Measurements from ENCODE around the gene LGALSL. TPM values are rescaled to one million over a fixed set of nuclear protein-coding genes. Genes with fewer than 3 reads are reported as not detected.
A peak's percentile ranks its signal among the peaks of the same experiment; 100 is the strongest.

Gene LGALSL
- 100 to 1,000 TPM in 3 of 4 donors, 10 to 100 TPM in 1; 81.9 to 231 (median 169) TPM for total RNA-seq

DNA sequence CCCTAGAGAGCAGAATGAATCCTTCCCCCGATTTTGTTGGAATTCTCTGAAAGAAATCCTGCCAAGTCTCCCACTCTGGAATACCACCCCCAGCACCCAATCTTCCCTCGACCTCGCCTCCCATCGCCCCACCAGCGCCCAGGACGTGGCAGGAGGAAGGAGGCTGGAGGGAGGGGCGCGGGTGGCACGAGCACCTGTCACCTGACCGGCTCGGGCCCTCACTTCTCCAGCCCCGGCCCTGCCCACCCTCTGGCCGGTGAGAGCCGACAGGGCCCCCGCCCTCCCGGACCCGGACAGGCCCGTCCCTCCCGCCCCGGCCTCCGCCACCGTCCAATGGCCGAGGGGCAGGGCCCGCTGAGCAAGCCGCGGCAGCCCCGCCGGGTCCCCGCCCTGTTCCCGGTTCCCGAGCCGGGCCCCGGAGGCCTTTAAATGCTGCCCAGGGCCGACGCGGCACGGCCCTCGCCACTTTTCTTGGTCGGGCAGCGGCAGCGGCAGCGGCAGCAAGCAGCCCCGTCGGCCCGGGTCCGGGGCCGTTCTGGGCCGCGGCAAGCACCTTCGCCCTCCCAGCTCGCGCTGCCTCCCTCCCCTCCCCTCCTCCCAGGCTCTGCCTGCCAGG, at the start of gene LGALSL:
TSS of gene LGALSL (plus strand) at position 393 of the 616 bp plus-strand sequence. CDS start 384 bp downstream, outside the sequence.
- peak within 1 kb of the TSS; percentile 81 for H3K4me3 ChIP-seq (ENCODE audit: low read depth, poor library complexity, severe bottlenecking)
- 0 to 1% methylated on average over 16 to 33 of the region's 52 CpGs for WGBS, 2 donors
- peak; percentile 41 to 94 for DNase-seq (ENCODE audit: low spot score in 2 of 2)
- no peak for TF ChIP-seq POLR2A (IDR thresholded peaks at IDR 0.05)
- TF ChIP-seq, protein P1, sequence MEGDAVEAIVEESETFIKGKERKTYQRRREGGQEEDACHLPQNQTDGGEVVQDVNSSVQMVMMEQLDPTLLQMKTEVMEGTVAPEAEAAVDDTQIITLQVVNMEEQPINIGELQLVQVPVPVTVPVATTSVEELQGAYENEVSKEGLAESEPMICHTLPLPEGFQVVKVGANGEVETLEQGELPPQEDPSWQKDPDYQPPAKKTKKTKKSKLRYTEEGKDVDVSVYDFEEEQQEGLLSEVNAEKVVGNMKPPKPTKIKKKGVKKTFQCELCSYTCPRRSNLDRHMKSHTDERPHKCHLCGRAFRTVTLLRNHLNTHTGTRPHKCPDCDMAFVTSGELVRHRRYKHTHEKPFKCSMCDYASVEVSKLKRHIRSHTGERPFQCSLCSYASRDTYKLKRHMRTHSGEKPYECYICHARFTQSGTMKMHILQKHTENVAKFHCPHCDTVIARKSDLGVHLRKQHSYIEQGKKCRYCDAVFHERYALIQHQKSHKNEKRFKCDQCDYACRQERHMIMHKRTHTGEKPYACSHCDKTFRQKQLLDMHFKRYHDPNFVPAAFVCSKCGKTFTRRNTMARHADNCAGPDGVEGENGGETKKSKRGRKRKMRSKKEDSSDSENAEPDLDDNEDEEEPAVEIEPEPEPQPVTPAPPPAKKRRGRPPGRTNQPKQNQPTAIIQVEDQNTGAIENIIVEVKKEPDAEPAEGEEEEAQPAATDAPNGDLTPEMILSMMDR (IDR thresholded peaks at IDR 0.05): no peak
- intact Hi-C loops (cut with DNase I; ENCODE audit: low total_unique reads): no loop called here

DNA sequence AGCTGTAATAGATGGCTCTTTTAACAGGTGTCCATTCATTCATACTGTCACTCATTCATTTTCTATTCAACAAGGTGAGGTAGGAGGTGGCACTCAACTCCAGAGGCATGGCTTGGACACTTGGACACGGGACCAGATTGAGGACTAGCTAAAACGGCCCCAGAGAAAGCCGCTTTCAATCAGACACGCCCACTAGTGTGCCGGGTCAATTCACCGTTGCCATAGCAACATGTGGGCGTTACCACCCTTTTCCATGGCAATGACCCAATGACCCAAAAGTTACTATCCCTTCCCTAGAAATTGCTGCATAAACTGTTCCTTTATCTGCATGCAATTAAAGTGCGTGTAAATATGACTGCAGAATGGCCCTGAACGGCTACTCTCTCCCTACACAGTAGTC, 49.2 kb upstream of the LGALSL start:
- 26 to 47% methylated on average over 9 of the region's 9 CpGs for WGBS, 2 donors
- TF ChIP-seq, protein P1 (IDR thresholded peaks at IDR 0.05): no peak
- no peak for TF ChIP-seq POLR2A (IDR thresholded peaks at IDR 0.05)
- DNase-seq (ENCODE audit: low spot score in 2 of 2): no peak
- intact Hi-C loops (cut with DNase I; ENCODE audit: low total_unique reads): no loop called here
- H3K4me3 ChIP-seq (ENCODE audit: low read depth, poor library complexity, severe bottlenecking): no peak overlapping the region

DNA sequence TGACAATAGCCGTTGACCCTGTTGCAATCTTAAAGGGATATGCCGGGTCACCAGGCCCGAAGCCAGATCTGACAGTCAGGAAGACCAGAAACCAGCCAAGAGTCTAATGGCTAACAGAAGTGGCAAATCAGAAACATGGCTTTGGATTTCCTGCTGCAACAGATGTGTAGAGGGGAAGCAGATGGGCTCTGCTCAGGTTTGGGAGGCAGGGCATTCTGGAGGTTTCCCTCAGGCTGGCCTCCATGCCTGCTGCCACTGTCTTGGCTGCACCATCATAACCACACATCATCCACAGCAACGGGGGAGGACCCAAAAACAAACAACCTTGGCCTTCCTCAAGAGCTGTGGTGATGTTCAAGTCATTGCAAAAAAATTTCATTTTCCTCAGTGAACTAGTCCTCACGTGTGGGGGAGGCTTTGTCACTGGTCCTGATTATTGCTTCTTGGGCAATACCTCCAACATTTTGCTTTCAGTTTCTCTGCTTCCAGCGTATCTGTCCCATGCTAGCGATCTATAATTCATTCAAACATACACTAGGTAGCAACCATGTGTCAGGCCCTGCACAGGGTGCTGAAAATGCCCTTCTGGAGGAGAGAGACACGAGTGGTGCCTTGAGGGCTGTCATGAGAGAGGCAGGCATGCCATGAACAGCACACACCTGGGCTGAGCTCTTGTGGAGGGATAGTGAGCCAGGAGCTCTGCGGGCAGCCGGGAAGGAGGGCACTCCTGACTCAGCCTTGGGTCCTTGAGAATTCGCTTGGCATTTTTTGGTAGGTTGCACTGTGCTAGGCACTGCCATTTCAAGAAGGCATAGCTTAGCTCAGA, 48.2 kb upstream of the LGALSL start:
- no peak for TF ChIP-seq POLR2A (IDR thresholded peaks at IDR 0.05)
- WGBS, 2 donors: 55 to 61% methylated on average over 11 of the region's 11 CpGs
- intact Hi-C loops (cut with DNase I; ENCODE audit: low total_unique reads): no loop called here
- H3K4me3 ChIP-seq (ENCODE audit: low read depth, poor library complexity, severe bottlenecking): no peak overlapping the region
- peak; percentile 43 to 90 for DNase-seq (ENCODE audit: low spot score in 2 of 2)

DNA sequence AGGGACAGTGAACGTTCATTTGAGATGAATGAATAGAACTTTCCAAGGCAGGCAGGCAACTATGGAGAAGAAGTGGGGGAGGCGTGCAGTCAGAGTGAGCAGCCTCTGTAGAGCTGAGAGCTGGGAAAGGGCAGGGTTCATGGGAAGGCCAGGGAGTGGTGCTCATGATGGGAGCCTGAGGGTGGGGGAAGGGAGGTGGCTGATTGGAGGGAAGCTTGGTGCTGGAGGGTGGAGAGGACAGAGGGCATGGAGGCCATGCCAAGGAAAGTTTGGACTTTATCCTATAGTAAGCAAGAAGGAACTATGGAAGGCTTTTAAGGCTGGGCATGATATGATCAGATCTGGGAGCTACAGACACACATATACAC, 47.6 kb upstream of the LGALSL start:
- DNase-seq (ENCODE audit: low spot score in 2 of 2): no peak
- no peak overlapping the region for H3K4me3 ChIP-seq (ENCODE audit: low read depth, poor library complexity, severe bottlenecking)
- WGBS, 2 donors: 60 to 67% methylated on average over 2 of the region's 2 CpGs
- intact Hi-C loops (cut with DNase I; ENCODE audit: low total_unique reads): no loop called here
- no peak for TF ChIP-seq POLR2A (IDR thresholded peaks at IDR 0.05)
- TF ChIP-seq, protein P1 (IDR thresholded peaks at IDR 0.05): no peak

DNA sequence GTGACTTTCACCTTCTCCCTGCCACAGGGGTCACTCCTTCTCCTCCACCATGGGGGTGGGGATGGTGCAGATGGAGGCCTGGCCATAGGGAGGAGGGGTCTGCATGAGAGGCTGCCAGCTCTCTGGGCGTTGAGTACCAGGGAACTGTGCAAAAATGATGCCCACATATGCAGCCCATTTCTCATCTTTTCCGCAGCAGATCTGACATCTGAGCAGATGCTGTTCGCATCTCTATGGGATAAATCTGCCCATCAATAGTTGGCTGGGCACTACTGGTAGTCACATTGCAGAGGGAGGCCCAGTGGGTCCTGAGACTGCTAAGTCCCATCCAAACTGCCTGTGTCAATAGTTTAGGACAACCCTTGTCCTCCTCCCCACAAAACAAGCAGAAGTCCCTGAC, 45.9 kb upstream of the LGALSL start:
- 100% methylated on average over 3 of the region's 3 CpGs for WGBS, 2 donors
- no peak overlapping the region for H3K4me3 ChIP-seq (ENCODE audit: low read depth, poor library complexity, severe bottlenecking)
- intact Hi-C loops (cut with DNase I; ENCODE audit: low total_unique reads): no loop called here
- TF ChIP-seq, protein P1 (IDR thresholded peaks at IDR 0.05): no peak
- TF ChIP-seq POLR2A (IDR thresholded peaks at IDR 0.05): no peak
- no peak for DNase-seq (ENCODE audit: low spot score in 2 of 2)

DNA sequence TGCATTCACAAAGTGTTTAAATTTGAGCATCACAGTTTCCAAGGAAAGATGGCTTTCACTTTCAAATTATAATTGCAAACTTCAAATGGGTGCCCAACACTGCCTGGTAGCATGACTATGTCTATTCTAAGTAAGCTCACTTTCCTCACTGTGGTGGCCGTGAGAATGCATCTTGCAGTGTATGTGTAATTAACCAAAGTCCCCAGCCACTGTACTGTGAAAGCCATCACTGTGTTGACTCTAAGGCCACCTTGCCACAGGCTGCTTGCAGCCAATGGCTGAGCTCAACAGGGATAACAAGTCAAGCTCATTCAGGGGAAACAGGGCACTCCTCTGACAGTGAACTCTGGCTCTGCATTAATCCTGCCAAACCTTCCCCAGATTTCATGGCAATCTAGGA, 43.3 kb upstream of the LGALSL start:
- intact Hi-C loops (cut with DNase I; ENCODE audit: low total_unique reads): no loop called here
- H3K4me3 ChIP-seq (ENCODE audit: low read depth, poor library complexity, severe bottlenecking): no peak overlapping the region
- no peak for DNase-seq (ENCODE audit: low spot score in 2 of 2)
- TF ChIP-seq POLR2A (IDR thresholded peaks at IDR 0.05): no peak
- TF ChIP-seq, protein P1 (IDR thresholded peaks at IDR 0.05): no peak
- WGBS, 2 donors: 85 to 100% methylated on average over 1 of the region's 1 CpG
